Neural cell (in vitro differentiated cells): ENCODE measurements around the gene GIMAP2.

ENCODE experiments used
- CTCF ChIP-seq: fragments of 450-650 bp; IDR thresholded peaks from 2 replicates; pipeline ENCODE4 v1.5.1; 2014; ENCODE audit warnings: antibody characterized with exemption, mild to moderate bottlenecking, moderate library complexity; ENCODE audit not compliant: poor library complexity, severe bottlenecking
- EZH2 ChIP-seq: fragments of 200-600, 300-800 bp; shearing (Covaris generic), sonication (generic); IDR thresholded peaks from 2 replicates; pipeline ENCODE4 v1.6.1; 2014; ENCODE audit warnings: antibody characterized with exemption, low read length, borderline replicate concordance, mild to moderate bottlenecking; ENCODE audit not compliant: insufficient read depth, poor library complexity, severe bottlenecking

GRCh38 chr7:150736864-150737263, 51.4 kb downstream of the GIMAP2 start:
- TF ChIP-seq CTCF: no peak
- TF ChIP-seq EZH2: no peak
